Endothelial cell of umbilical vein (primary cell): ENCODE measurements around the gene NUP153. TPM values are rescaled to one million over a fixed set of nuclear protein-coding genes. Genes with fewer than 3 reads are reported as not detected.

Experiments used
- Bru-seq: library from RNA; stranded (reverse); fragments of 400-500 nt; gene quantifications from one replicate; lab custom pipeline; 2021; lab: Mats Ljungman, UMichigan
- BruChase-seq, 2 experiments: library from RNA; stranded (reverse); fragments of 400-500 nt; gene quantifications; one replicate each; lab custom pipeline; 2021; lab: Mats Ljungman, UMichigan
- BruUV-seq: library from RNA; stranded (reverse); fragments of 400-500 nt; replicated peaks from 2 replicates; lab custom pipeline; 2021; lab: Mats Ljungman, UMichigan
- CTCF ChIA-PET: fragments of 300-600, 350-600 bp; sonication (Branson Sonifier 250); formaldehyde crosslinking; loops from one replicate; lab custom pipeline; 2021; ENCODE audit warnings: antibody characterized with exemption, inconsistent platforms; lab: Charles Lee
- POLR2A ChIA-PET: fragments of 300-600, 350-600 bp; sonication (Branson Sonifier 250); formaldehyde crosslinking; loops from one replicate; lab custom pipeline; 2021; ENCODE audit warnings: antibody characterized with exemption, inconsistent platforms; lab: Charles Lee
- DNase-seq: peaks from one replicate; pipeline ENCODE4 v3.0.0-alpha.2; 2011; ENCODE audit warnings: low read depth, low spot score
- FAIRE-seq: peaks from 2 replicates; lab custom pipeline; 2011; peaks lifted over from hg19 to GRCh38; lab: Jason Lieb, UNC
- H2AFZ ChIP-seq: 2 replicates; pipeline ENCODE4 v1.6.0; 2012; ENCODE audit warnings: low read depth, low read length, control low read depth, inconsistent platforms
- H3K27ac ChIP-seq: 2 replicates; pipeline ENCODE4 v1.5.1; 2011; ENCODE audit warnings: low read depth, mild to moderate bottlenecking, control low read depth, low read length, moderate library complexity; ENCODE audit not compliant: insufficient read depth
- H3K27me3 ChIP-seq, 2 experiments: 2 replicates each; pipeline versions ENCODE4 v1.6.0 to v1.6.1; 2011; ENCODE audit warnings: low read length in 2 of 2, mixed read lengths in 1 of 2; ENCODE audit not compliant: control insufficient read depth in 2 of 2, insufficient read depth in 2 of 2
- H3K36me3 ChIP-seq, 2 experiments: 2 replicates in 1 of 2; 3 replicates in 1 of 2; pipeline ENCODE4 v1.5.1; 2011; ENCODE audit warnings: low read length in 2 of 2, mild to moderate bottlenecking in 1 of 2, moderate library complexity in 1 of 2; ENCODE audit not compliant: control insufficient read depth in 2 of 2, insufficient read depth in 2 of 2; ENCODE audit errors: extremely low read depth in 1 of 2
- H3K4me1 ChIP-seq: 3 replicates; pipeline ENCODE4 v1.5.1; 2011; ENCODE audit warnings: mild to moderate bottlenecking, low read length; ENCODE audit not compliant: control insufficient read depth, insufficient read depth; ENCODE audit errors: extremely low read depth
- H3K4me2 ChIP-seq: 2 replicates; pipeline ENCODE4 v1.6.1; 2011; ENCODE audit warnings: low read length, control low read depth, mixed read lengths; ENCODE audit not compliant: insufficient read depth
- H3K4me3 ChIP-seq, 3 experiments: fragments of 200-600 bp in 1 of 3; sonication (generic), shearing (Covaris generic) in 1 of 3; replicated peaks in 1 of 3; 2 replicates each; pipeline ENCODE4 v1.5.1; 2011 to 2016; ENCODE audit warnings: control low read depth in 3 of 3, low read length in 3 of 3, mild to moderate bottlenecking in 2 of 3, inconsistent platforms in 1 of 3, low read depth in 1 of 3, moderate library complexity in 1 of 3; ENCODE audit not compliant: insufficient read depth in 1 of 3
- H3K79me2 ChIP-seq: 2 replicates; pipeline ENCODE4 v1.6.0; 2012; ENCODE audit warnings: low read length, inconsistent platforms; ENCODE audit not compliant: control insufficient read depth, insufficient read depth
- H3K9ac ChIP-seq: replicated peaks from 2 replicates; pipeline ENCODE3; 2011; ENCODE audit warnings: low read length, control low read depth; ENCODE audit not compliant: insufficient read depth; ENCODE audit errors: extremely low read depth
- H3K9me1 ChIP-seq: replicated peaks from 3 replicates; pipeline ENCODE4 v1.6.0; 2011; ENCODE audit warnings: mild to moderate bottlenecking, low read length; ENCODE audit not compliant: control insufficient read depth, insufficient read depth; ENCODE audit errors: extremely low read depth
- H3K9me3 ChIP-seq: replicated peaks from 2 replicates; pipeline ENCODE4 v1.5.1; 2012; ENCODE audit warnings: low read length, inconsistent platforms; ENCODE audit not compliant: control insufficient read depth, insufficient read depth
- H4K20me1 ChIP-seq: replicated peaks from 2 replicates; pipeline ENCODE3; 2011; ENCODE audit warnings: mild to moderate bottlenecking, low read length; ENCODE audit not compliant: control insufficient read depth, insufficient read depth; ENCODE audit errors: extremely low read depth
- CTCF ChIP-seq, 2 donors: IDR thresholded peaks; 1 replicate in 1 of 2; 2 replicates in 1 of 2; pipeline ENCODE4 v1.5.1; 2011; ENCODE audit warnings: low read length in 2 of 2, mild to moderate bottlenecking in 2 of 2, moderate library complexity in 2 of 2, control low read depth in 1 of 2, inconsistent platforms in 1 of 2, low read depth in 1 of 2; ENCODE audit not compliant: insufficient read depth in 1 of 2; ENCODE audit errors: extremely low read depth in 1 of 2
- EZH2 ChIP-seq: IDR thresholded peaks from 2 replicates; pipeline ENCODE4 v1.6.1; 2012; ENCODE audit warnings: borderline replicate concordance, low read depth, mild to moderate bottlenecking, moderate library complexity, low read length, inconsistent platforms; ENCODE audit not compliant: severe bottlenecking
- FOS ChIP-seq: IDR thresholded peaks from 2 replicates; pipeline ENCODE4 v1.6.1; 2011; ENCODE audit warnings: mild to moderate bottlenecking, low read length, moderate library complexity, borderline replicate concordance; ENCODE audit not compliant: insufficient read depth
- GATA2 ChIP-seq: IDR thresholded peaks from 2 replicates; pipeline ENCODE4 v1.7.0; 2011; ENCODE audit warnings: low read depth, mild to moderate bottlenecking, moderate library complexity, mixed read lengths, low read length; ENCODE audit not compliant: insufficient read length, insufficient read depth
- JUN ChIP-seq: IDR thresholded peaks from 2 replicates; pipeline ENCODE4 v1.6.1; 2011; ENCODE audit warnings: borderline replicate concordance, low read depth; ENCODE audit not compliant: insufficient read length, insufficient read depth
- MYC ChIP-seq: IDR thresholded peaks from one replicate; pipeline ENCODE4 v1.6.1; 2011; ENCODE audit warnings: mild to moderate bottlenecking, low read depth, low read length
- POLR2A ChIP-seq: IDR thresholded peaks from 2 replicates; pipeline ENCODE4 v1.6.1; 2012; ENCODE audit warnings: low read depth, mild to moderate bottlenecking, control low read depth, low read length
- POLR2AphosphoS5 ChIP-seq: IDR thresholded peaks from 2 replicates; pipeline ENCODE4 v1.6.1; 2012; ENCODE audit warnings: low read depth, mild to moderate bottlenecking, control low read depth, low read length, moderate library complexity; ENCODE audit not compliant: insufficient read depth
- dilution Hi-C: fragments of 300-500 bp; cut with MboI; formaldehyde crosslinking; loops from one replicate; pipeline ENCODE4 v1.15.0; 2019; ENCODE audit warnings: low sequenced_read_pairs; ENCODE audit not compliant: extremely low pct_ligation_motif_present
- intact Hi-C: fragments of 100-400 bp; cut with micrococcal nuclease; formaldehyde crosslinking; loops from one replicate; pipeline ENCODE4 v1.10.0; 2022
- long read RNA-seq: library from polyadenylated mRNA; stranded (forward); transcript quantifications from one replicate; pipeline ENCODE4 v2.0.0, GENCODE V29; 2021
- polyA minus RNA-seq, 3 experiments: library from RNA; depleted of rRNA, polyadenylated mRNA; stranded (reverse); fragments of >200 nt; gene quantifications; 1 replicate in 1 of 3; 2 replicates in 2 of 3; pipeline ENCODE4 v1.2.3, GENCODE V29; 2011
- polyA plus RNA-seq, 4 experiments: library from polyadenylated mRNA; depleted of rRNA in 3 of 4; stranded (reverse) in 3 of 4; unstranded in 1 of 4; fragments of >200 nt; gene quantifications; 2 replicates each; pipeline versions ENCODE4 v1.2.1 to v1.2.3, GENCODE V29; 2011 to 2012; ENCODE audit warnings: missing spikeins in 1 of 4
- total RNA-seq: library from RNA; stranded (reverse); gene quantifications from 2 replicates; pipeline ENCODE4 v1.2.3, GENCODE V29; 2021
- TF ChIP-seq, protein P1 (sequence below): IDR thresholded peaks from 2 replicates; pipeline ENCODE4 v1.6.1; 2011; ENCODE audit not compliant: insufficient read depth, insufficient read length

NUP153 gene
- total RNA-seq (47.7 and 51.0 TPM in 2 replicates), polyA plus RNA-seq (22.0 and 22.6 TPM in 2 replicates), polyA minus RNA-seq (36.6 and 39.7 TPM in 2 replicates), Bru-seq, nascent RNA (percentile 96 among the genes with signal in this experiment), BruChase-seq, experiment 1, labeled RNA remaining after a 6-hour chase (percentile 81 among the genes with signal in this experiment), BruChase-seq, experiment 2, labeled RNA remaining after a 2-hour chase (percentile 92 among the genes with signal in this experiment)
- 20.1 TPM in 2 replicates for polyA plus RNA-seq (2011; cell fraction: cytosol; rRNA removed)
- polyA plus RNA-seq (2011; cell fraction: nucleus; rRNA removed), result 43.2 and 52.6 TPM in 2 replicates
- 20.1 and 31.1 TPM in 2 replicates for polyA plus RNA-seq (2012)
- polyA minus RNA-seq (2011; cell fraction: cytosol; rRNA and poly(A)+ RNA removed), result 33.9 TPM
- polyA minus RNA-seq (2011; cell fraction: nucleus; rRNA and poly(A)+ RNA removed), result 39.8 and 56.3 TPM in 2 replicates
- long read RNA-seq, full-length matches to known transcripts, result 8 of 15 reads
- long read RNA-seq, partial matches to known transcripts, result 2 of 15 reads
- long read RNA-seq, other reads (novel, unspliced or antisense), result 5 of 15 reads

DNA sequence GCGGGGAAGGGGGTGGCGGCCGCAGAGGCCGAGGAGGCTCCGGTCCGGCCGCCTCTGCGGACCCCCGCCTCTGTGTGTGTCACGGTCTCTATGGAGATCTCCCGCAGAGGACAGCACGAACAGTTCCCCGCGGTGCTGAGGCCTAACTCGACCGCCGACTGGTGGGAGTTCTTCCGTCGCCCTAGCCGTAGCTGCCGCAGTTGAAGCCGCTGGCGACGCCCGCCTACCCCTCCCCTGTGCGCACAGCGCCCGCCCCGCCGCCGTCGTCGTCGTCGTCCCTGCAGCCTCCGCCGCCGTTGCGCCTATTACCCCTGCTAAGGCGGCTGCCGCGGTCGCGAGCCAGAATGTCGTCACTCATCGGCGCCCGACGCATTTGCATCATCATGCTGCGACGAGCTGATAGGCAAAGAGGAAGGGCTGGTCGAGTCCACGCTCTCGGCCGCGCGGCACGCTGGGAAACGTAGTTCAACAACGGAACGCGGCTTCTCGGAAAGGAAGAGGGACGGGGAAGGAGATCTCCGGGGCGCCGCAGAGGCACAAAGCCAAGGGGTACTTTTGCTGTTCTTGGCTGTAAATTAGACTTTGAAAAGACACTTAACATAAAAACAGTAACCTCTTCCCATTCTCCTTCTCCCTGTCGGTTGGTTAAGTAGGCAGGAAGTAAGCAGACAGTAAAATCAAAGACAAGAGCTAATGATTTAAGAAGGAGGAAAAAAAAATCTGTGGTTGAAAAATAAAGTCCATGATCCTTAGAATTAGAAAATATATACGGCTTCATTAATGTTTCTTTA is at the start of gene NUP153:
Gene NUP153, minus strand, starts transcription at position 346 of the 791 bp plus-strand sequence. CDS start 538 bp downstream, outside the sequence.
- peak; percentile 99 for DNase-seq
- no peaks in the 10 kb centered on the region for H3K9me3 ChIP-seq
- dilution Hi-C loops (no loop called here), intact Hi-C loops (loop anchor here (1.0 to 5.0 kb wide), 4 partner anchors 61 to 449 kb away; partner anchors contain the start of genes FAM8A1, KDM1B, KIF13A and TPMT)
- H4K20me1 ChIP-seq, result no peaks in the 10 kb centered on the region
- H3K4me2 ChIP-seq, result peak within 1 kb of the TSS; percentile 100
- TF ChIP-seq FOS (no peak), POLR2AphosphoS5 (peak; percentile 75), EZH2 (no peak), MYC (peak; percentile 72), JUN (peak; percentile 12), GATA2 (no peak), CTCF (IDR thresholded peaks at IDR 0.05; ENCODE audit: extremely low read depth in 1 of 2, insufficient read depth in 1 of 2, low read depth in 1 of 2, low read length in 2 of 2) (no peak), POLR2A (peak; percentile 83)
- TF ChIP-seq, protein P1, sequence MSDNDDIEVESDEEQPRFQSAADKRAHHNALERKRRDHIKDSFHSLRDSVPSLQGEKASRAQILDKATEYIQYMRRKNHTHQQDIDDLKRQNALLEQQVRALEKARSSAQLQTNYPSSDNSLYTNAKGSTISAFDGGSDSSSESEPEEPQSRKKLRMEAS, result peak; percentile 35
- H3K27me3 ChIP-seq, result no peaks in the 10 kb centered on the region
- H3K79me2 ChIP-seq, result peaks cover 48% of the 10 kb centered on the region
- no peaks in the 10 kb centered on the region for H3K9me1 ChIP-seq
- FAIRE-seq, result peak; percentile 93
- peak within 1 kb of the TSS; percentile 95 to 99 (median 99) for H3K4me3 ChIP-seq
- peaks cover 36% of the 10 kb centered on the region for H3K4me1 ChIP-seq
- POLR2A ChIA-PET, result interaction anchor here (1.1 kb wide), 1 partner anchor 106 kb away, joined by 4 read pairs; the partner anchor contains the start of gene FAM8A1
- H3K27ac ChIP-seq, result peak within 1 kb of the TSS; percentile 99
- CTCF ChIA-PET, result interaction anchor here (1.0 to 2.5 kb wide), 5 partner anchors 8 to 40 kb away, joined by 3 to 8 read pairs (median 4); no protein-coding TSS in a partner anchor
- no peaks in the 10 kb centered on the region for H3K36me3 ChIP-seq
- no TSS peak for BruUV-seq
- peak within 1 kb of the TSS; percentile 100 for H3K9ac ChIP-seq
- peak within 1 kb of the TSS; percentile 77 for H2AFZ ChIP-seq
